ENCODE results near the gene OTUD1.

DNA sequence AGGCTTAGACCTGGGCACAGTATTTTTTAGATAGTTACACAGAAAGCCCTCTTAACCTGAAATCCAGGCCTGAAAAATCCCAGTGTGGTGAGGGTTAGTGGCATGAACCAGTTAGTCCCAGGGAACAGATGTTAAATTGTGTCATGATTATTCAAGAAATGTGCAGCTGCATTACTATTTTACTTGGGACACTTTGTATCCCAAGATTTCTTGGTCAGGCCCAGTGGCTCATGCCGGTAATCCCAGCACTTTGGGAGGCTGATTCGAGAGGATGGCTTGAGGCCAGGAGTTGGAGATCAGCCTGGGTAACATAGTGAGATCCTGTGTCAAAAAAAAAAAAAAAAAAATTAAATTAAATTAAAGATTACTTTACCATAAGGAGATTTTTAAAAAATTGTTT is 36.0 kb upstream of the OTUD1 start:
- TF ChIP-seq, protein P1, sequence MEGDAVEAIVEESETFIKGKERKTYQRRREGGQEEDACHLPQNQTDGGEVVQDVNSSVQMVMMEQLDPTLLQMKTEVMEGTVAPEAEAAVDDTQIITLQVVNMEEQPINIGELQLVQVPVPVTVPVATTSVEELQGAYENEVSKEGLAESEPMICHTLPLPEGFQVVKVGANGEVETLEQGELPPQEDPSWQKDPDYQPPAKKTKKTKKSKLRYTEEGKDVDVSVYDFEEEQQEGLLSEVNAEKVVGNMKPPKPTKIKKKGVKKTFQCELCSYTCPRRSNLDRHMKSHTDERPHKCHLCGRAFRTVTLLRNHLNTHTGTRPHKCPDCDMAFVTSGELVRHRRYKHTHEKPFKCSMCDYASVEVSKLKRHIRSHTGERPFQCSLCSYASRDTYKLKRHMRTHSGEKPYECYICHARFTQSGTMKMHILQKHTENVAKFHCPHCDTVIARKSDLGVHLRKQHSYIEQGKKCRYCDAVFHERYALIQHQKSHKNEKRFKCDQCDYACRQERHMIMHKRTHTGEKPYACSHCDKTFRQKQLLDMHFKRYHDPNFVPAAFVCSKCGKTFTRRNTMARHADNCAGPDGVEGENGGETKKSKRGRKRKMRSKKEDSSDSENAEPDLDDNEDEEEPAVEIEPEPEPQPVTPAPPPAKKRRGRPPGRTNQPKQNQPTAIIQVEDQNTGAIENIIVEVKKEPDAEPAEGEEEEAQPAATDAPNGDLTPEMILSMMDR (IDR thresholded peaks at IDR 0.05; ENCODE audit: poor library complexity, severe bottlenecking), result no peak
- TF ChIP-seq POLR2AphosphoS5 (IDR thresholded peaks at IDR 0.05), result no peak
- no peak for TF ChIP-seq EZH2 (IDR thresholded peaks at IDR 0.05; ENCODE audit: borderline replicate concordance, insufficient read depth, low read length, poor library complexity, severe bottlenecking)
- TF ChIP-seq, protein P2, sequence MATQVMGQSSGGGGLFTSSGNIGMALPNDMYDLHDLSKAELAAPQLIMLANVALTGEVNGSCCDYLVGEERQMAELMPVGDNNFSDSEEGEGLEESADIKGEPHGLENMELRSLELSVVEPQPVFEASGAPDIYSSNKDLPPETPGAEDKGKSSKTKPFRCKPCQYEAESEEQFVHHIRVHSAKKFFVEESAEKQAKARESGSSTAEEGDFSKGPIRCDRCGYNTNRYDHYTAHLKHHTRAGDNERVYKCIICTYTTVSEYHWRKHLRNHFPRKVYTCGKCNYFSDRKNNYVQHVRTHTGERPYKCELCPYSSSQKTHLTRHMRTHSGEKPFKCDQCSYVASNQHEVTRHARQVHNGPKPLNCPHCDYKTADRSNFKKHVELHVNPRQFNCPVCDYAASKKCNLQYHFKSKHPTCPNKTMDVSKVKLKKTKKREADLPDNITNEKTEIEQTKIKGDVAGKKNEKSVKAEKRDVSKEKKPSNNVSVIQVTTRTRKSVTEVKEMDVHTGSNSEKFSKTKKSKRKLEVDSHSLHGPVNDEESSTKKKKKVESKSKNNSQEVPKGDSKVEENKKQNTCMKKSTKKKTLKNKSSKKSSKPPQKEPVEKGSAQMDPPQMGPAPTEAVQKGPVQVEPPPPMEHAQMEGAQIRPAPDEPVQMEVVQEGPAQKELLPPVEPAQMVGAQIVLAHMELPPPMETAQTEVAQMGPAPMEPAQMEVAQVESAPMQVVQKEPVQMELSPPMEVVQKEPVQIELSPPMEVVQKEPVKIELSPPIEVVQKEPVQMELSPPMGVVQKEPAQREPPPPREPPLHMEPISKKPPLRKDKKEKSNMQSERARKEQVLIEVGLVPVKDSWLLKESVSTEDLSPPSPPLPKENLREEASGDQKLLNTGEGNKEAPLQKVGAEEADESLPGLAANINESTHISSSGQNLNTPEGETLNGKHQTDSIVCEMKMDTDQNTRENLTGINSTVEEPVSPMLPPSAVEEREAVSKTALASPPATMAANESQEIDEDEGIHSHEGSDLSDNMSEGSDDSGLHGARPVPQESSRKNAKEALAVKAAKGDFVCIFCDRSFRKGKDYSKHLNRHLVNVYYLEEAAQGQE (IDR thresholded peaks at IDR 0.05; ENCODE audit: borderline replicate concordance), result no peak
- no peak for TF ChIP-seq EP300 (conservative IDR thresholded peaks at IDR 0.05; ENCODE audit: poor library complexity, severe bottlenecking)
- TF ChIP-seq SMC3 (conservative IDR thresholded peaks at IDR 0.05; ENCODE audit: poor library complexity), result no peak
- TF ChIP-seq TAF1 (IDR thresholded peaks at IDR 0.05; ENCODE audit: low read depth), result no peak
- TF ChIP-seq MXI1 (conservative IDR thresholded peaks at IDR 0.05; ENCODE audit: poor library complexity, severe bottlenecking), result no peak

Data from neural cell (in vitro differentiated cells).